H1 (cell line): ENCODE data around the gene KCMF1. TPM values are rescaled to one million over a fixed set of nuclear protein-coding genes. Genes with fewer than 3 reads are reported as not detected.

Experiments used
- CTCF ChIA-PET: fragments of 300-600 bp; sonication (Branson Sonifier 250); formaldehyde crosslinking; loops from one replicate; lab custom pipeline; 2021; ENCODE audit not compliant: partially characterized antibody; lab: Charles Lee
- POLR2A ChIA-PET: fragments of 300-600 bp; sonication (Branson Sonifier 250); formaldehyde crosslinking; loops from one replicate; lab custom pipeline; 2021; ENCODE audit warnings: inconsistent platforms; ENCODE audit not compliant: partially characterized antibody; lab: Charles Lee
- DNase-seq, 2 experiments: peaks; one replicate each; pipeline versions ENCODE4 v3.0.0 to v3.0.0-alpha.2; 2010 to 2022; ENCODE audit warnings: low spot score in 2 of 2, low read depth in 1 of 2, mixed read lengths in 1 of 2
- FAIRE-seq: peaks from 2 replicates; lab custom pipeline; 2011; peaks lifted over from hg19 to GRCh38; lab: Jason Lieb, UNC
- H2AFZ ChIP-seq: 2 replicates; pipeline ENCODE4 v1.8.1; 2012; ENCODE audit warnings: low read length, inconsistent platforms
- H2AK5ac ChIP-seq: 2 replicates; pipeline ENCODE4 v1.6.1; 2013; ENCODE audit warnings: low read depth, low read length
- H2BK120ac ChIP-seq: replicated peaks from 2 replicates; pipeline ENCODE3; 2013; ENCODE audit warnings: low read depth, low read length, inconsistent platforms
- H2BK12ac ChIP-seq: 2 replicates; pipeline ENCODE4 v1.6.1; 2013; ENCODE audit warnings: low read depth, low read length
- H2BK15ac ChIP-seq: 2 replicates; pipeline ENCODE4 v1.6.1; 2013; ENCODE audit warnings: low read length
- H2BK20ac ChIP-seq: 2 replicates; pipeline ENCODE4 v1.6.1; 2013; ENCODE audit warnings: low read length
- H2BK5ac ChIP-seq: 2 replicates; pipeline ENCODE4 v1.6.1; 2013; ENCODE audit warnings: low read depth, low read length
- H3K14ac ChIP-seq: 2 replicates; pipeline ENCODE4 v1.6.1; 2013; ENCODE audit warnings: inconsistent platforms; ENCODE audit not compliant: insufficient read length
- H3K18ac ChIP-seq: 2 replicates; pipeline ENCODE4 v1.6.1; 2013; ENCODE audit warnings: low read length; ENCODE audit errors: extremely low read depth
- H3K23ac ChIP-seq: 2 replicates; pipeline ENCODE4 v1.6.1; 2013; ENCODE audit warnings: inconsistent platforms; ENCODE audit not compliant: insufficient read length
- H3K23me2 ChIP-seq: 2 replicates; pipeline ENCODE4 v1.6.1; 2013; ENCODE audit warnings: low read depth, low read length
- H3K27ac ChIP-seq: 2 replicates; pipeline ENCODE4 v1.6.1; 2011; ENCODE audit warnings: low read depth, low read length, inconsistent platforms
- H3K27me3 ChIP-seq, 4 experiments: replicated peaks in 1 of 4; 1 replicate in 1 of 4; 2 replicates in 3 of 4; pipeline versions ENCODE4 v1.6.1 to v1.8.1; 2011 to 2013; ENCODE audit warnings: low read length in 3 of 4, mild to moderate bottlenecking in 3 of 4, inconsistent platforms in 2 of 4, mixed read lengths in 2 of 4, moderate library complexity in 1 of 4; ENCODE audit not compliant: control insufficient read depth in 3 of 4, insufficient read depth in 3 of 4; ENCODE audit errors: extremely low read depth in 1 of 4
- H3K36me3 ChIP-seq, 4 experiments: 2 replicates each; pipeline versions ENCODE4 v1.6.1 to v1.8.1; 2011 to 2013; ENCODE audit warnings: mild to moderate bottlenecking in 4 of 4, low read length in 3 of 4, moderate library complexity in 2 of 4, control low read depth in 1 of 4, inconsistent platforms in 1 of 4; ENCODE audit not compliant: insufficient read depth in 4 of 4, control insufficient read depth in 2 of 4
- H3K4ac ChIP-seq: replicated peaks from 2 replicates; pipeline ENCODE3; 2013; ENCODE audit warnings: low read length, low read depth, mixed read lengths, inconsistent platforms; ENCODE audit not compliant: insufficient read length
- H3K4me1 ChIP-seq, 4 experiments: replicated peaks in 1 of 4; 1 replicate in 1 of 4; 2 replicates in 3 of 4; pipeline versions ENCODE4 v1.6.1 to v1.8.1; 2011 to 2013; ENCODE audit warnings: low read length in 3 of 4, inconsistent platforms in 2 of 4, mixed read lengths in 1 of 4; ENCODE audit not compliant: insufficient read depth in 4 of 4, control insufficient read depth in 3 of 4
- H3K4me2 ChIP-seq, 2 experiments: 2 replicates each; pipeline versions ENCODE4 v1.6.1 to v1.8.1; 2011 to 2013; ENCODE audit warnings: low read depth in 2 of 2, low read length in 2 of 2, control low read depth in 1 of 2, inconsistent platforms in 1 of 2, mild to moderate bottlenecking in 1 of 2; ENCODE audit not compliant: insufficient read depth in 1 of 2
- H3K4me3 ChIP-seq, 4 experiments: fragments of 200-600, 300-600 bp in 1 of 4; sonication (generic), shearing (Covaris generic), sonication (Bioruptor Twin) in 1 of 4; 2 replicates each; pipeline versions ENCODE4 v1.5.1 to v1.8.1; 2011 to 2016; ENCODE audit warnings: low read length in 4 of 4, low read depth in 3 of 4, control low read depth in 2 of 4, inconsistent platforms in 2 of 4, mild to moderate bottlenecking in 2 of 4, mixed read lengths in 1 of 4, moderate library complexity in 1 of 4; ENCODE audit not compliant: insufficient read depth in 2 of 4; ENCODE audit errors: extremely low read depth in 1 of 4
- H3K56ac ChIP-seq: replicated peaks from 2 replicates; pipeline ENCODE3; 2013; ENCODE audit warnings: low read depth, mild to moderate bottlenecking, mixed read lengths, low read length, inconsistent platforms; ENCODE audit not compliant: insufficient read length
- H3K79me1 ChIP-seq: 2 replicates; pipeline ENCODE4 v1.6.1; 2013; ENCODE audit warnings: low read depth, low read length, control low read depth
- H3K79me2 ChIP-seq, 2 experiments: 2 replicates each; pipeline versions ENCODE4 v1.6.1 to v1.8.1; 2012 to 2013; ENCODE audit warnings: low read length in 2 of 2, mild to moderate bottlenecking in 2 of 2, inconsistent platforms in 1 of 2; ENCODE audit not compliant: insufficient read depth in 2 of 2, control insufficient read depth in 1 of 2
- H3K9ac ChIP-seq, 4 experiments: replicated peaks in 1 of 4; 1 replicate in 1 of 4; 2 replicates in 3 of 4; pipeline versions ENCODE4 v1.6.1 to v1.8.1; 2011 to 2013; ENCODE audit warnings: low read depth in 3 of 4, low read length in 3 of 4, control low read depth in 2 of 4, mild to moderate bottlenecking in 2 of 4, moderate library complexity in 2 of 4, inconsistent platforms in 1 of 4; ENCODE audit errors: extremely low read depth in 1 of 4
- H3K9me3 ChIP-seq, 2 experiments: 2 replicates each; pipeline versions ENCODE4 v1.6.1 to v1.8.1; 2012 to 2013; ENCODE audit warnings: mild to moderate bottlenecking in 2 of 2, moderate library complexity in 2 of 2, control low read depth in 1 of 2, inconsistent platforms in 1 of 2, low read depth in 1 of 2, low read length in 1 of 2, mixed read lengths in 1 of 2; ENCODE audit not compliant: insufficient read depth in 2 of 2
- H4K20me1 ChIP-seq, 2 experiments: replicated peaks in 1 of 2; 2 replicates each; pipeline versions ENCODE3 to v1.8.1; 2011 to 2013; ENCODE audit warnings: inconsistent platforms in 2 of 2, low read length in 2 of 2, mild to moderate bottlenecking in 1 of 2; ENCODE audit not compliant: insufficient read depth in 2 of 2, control insufficient read depth in 1 of 2
- H4K5ac ChIP-seq: 2 replicates; pipeline ENCODE4 v1.6.1; 2013; ENCODE audit warnings: low read length, low read depth, mixed read lengths, inconsistent platforms; ENCODE audit not compliant: insufficient read length
- H4K8ac ChIP-seq: 2 replicates; pipeline ENCODE4 v1.8.0; 2013; ENCODE audit warnings: mild to moderate bottlenecking, moderate library complexity, low read length, inconsistent platforms; ENCODE audit not compliant: insufficient read depth; ENCODE audit errors: extremely low read depth
- H4K91ac ChIP-seq: replicated peaks from 2 replicates; pipeline ENCODE3; 2013; ENCODE audit warnings: low read length, mixed read lengths, inconsistent platforms; ENCODE audit not compliant: insufficient read length
- HDAC2 ChIP-seq, 2 experiments: fragments of 300-600 bp in 1 of 2; sonication (generic) in 1 of 2; IDR thresholded peaks; 2 replicates each; pipeline ENCODE4 v1.6.1; 2011 to 2012; ENCODE audit warnings: low read depth in 2 of 2, low read length in 2 of 2, mild to moderate bottlenecking in 2 of 2, moderate library complexity in 2 of 2, borderline replicate concordance in 1 of 2, inconsistent platforms in 1 of 2
- JUN ChIP-seq: IDR thresholded peaks from 2 replicates; pipeline ENCODE4 v1.6.1; 2011; ENCODE audit warnings: low read depth, mild to moderate bottlenecking, improper control_type of control experiment, low read length
- KDM5A ChIP-seq: fragments of 200-600 bp; IDR thresholded peaks from 2 replicates; pipeline ENCODE4 v1.7.1; 2012; ENCODE audit warnings: mild to moderate bottlenecking, low read length, inconsistent platforms, mixed read lengths
- POLR2A ChIP-seq, 2 experiments: IDR thresholded peaks; 1 replicate in 1 of 2; 2 replicates in 1 of 2; pipeline ENCODE4 v1.6.1; 2011; ENCODE audit warnings: low read depth in 2 of 2, low read length in 2 of 2, mild to moderate bottlenecking in 2 of 2; ENCODE audit errors: control extremely low read depth in 1 of 2
- POLR2AphosphoS5 ChIP-seq: IDR thresholded peaks from 2 replicates; pipeline ENCODE4 v1.6.1; 2011; ENCODE audit warnings: low read depth, low read length
- RFX5 ChIP-seq: IDR thresholded peaks from 2 replicates; pipeline ENCODE4 v1.6.1; 2011; ENCODE audit warnings: low read depth, low read length, improper control_type of control experiment, borderline replicate concordance
- RNF2 ChIP-seq: fragments of 200-900, 300-1000 bp; sonication (generic); IDR thresholded peaks from 2 replicates; pipeline ENCODE4 v1.7.1; 2016; ENCODE audit warnings: borderline replicate concordance, low read depth, mild to moderate bottlenecking, antibody characterized with exemption, low read length; ENCODE audit not compliant: poor library complexity, severe bottlenecking; ENCODE audit errors: missing control alignments
- SIN3A ChIP-seq, 2 experiments: IDR thresholded peaks in 1 of 2; conservative IDR thresholded peaks in 1 of 2; 2 replicates each; pipeline ENCODE4 v1.6.1; 2011 to 2012; ENCODE audit warnings: low read length in 2 of 2, improper control_type of control experiment in 1 of 2, low read depth in 1 of 2, mild to moderate bottlenecking in 1 of 2
- SIX5 ChIP-seq: IDR thresholded peaks from 2 replicates; pipeline ENCODE4 v1.6.1; 2011; ENCODE audit warnings: mild to moderate bottlenecking, low read depth, low read length
- SP4 ChIP-seq: IDR thresholded peaks from 2 replicates; pipeline ENCODE4 v1.6.1; 2012; ENCODE audit warnings: low read length, inconsistent platforms
- TBP ChIP-seq: IDR thresholded peaks from 2 replicates; pipeline ENCODE4 v1.6.1; 2011; ENCODE audit warnings: low read depth, low read length, improper control_type of control experiment
- USF2 ChIP-seq: IDR thresholded peaks from 2 replicates; pipeline ENCODE4 v1.6.1; 2011; ENCODE audit warnings: low read length, improper control_type of control experiment
- WGBS, 2 experiments: shearing (Covaris generic) in 1 of 2; methylation state at CpG; one replicate each; pipeline versions ENCODE4 v1.1.6 to v1.1.7; 2013 to 2015; ENCODE audit warnings: low lambda C conversion rate in 2 of 2, mixed read lengths in 2 of 2, inconsistent platforms in 1 of 2, low coverage in 1 of 2, missing lambda C conversion rate in 1 of 2; ENCODE audit not compliant: insufficient replicate concordance in 2 of 2, insufficient coverage in 1 of 2, insufficient read length in 1 of 2; ENCODE audit errors: extremely low coverage in 1 of 2, missing lambda C conversion rate in 1 of 2; 5-methylcytosine and 5-hydroxymethylcytosine counted together
- polyA plus RNA-seq, 7 experiments: library from polyadenylated mRNA; depleted of rRNA in 3 of 7; stranded (reverse) in 5 of 7; unstranded in 2 of 7; fragments of >200 nt in 5 of 7; fragments of 200-250 nt in 2 of 7; gene quantifications; 1 replicate in 5 of 7; 2 replicates in 1 of 7; 4 replicates in 1 of 7; pipeline versions ENCODE4 v1.2.1 to v1.2.3, GENCODE V29; 2011 to 2013; ENCODE audit warnings: missing spikeins in 2 of 7, mixed read lengths in 2 of 7
- total RNA-seq: library from RNA; stranded (reverse); fragmentation: NEBNext Ultra II Directional; extraction: Animal tissue kit (Norgen Biotek cat#: 25700); gene quantifications from 2 replicates; pipeline ENCODE4 v1.2.1, GENCODE V29; 2021

The KCMF1 gene
- total and polyA plus RNA-seq, 2 of the 8 experiments (the other 6 are each of a cell fraction or from before 2014, with no cell fraction given) = 86.9 to 149 TPM

- H3K4me2 ChIP-seq = no peak overlapping the region
- H3K27ac ChIP-seq = no peak overlapping the region
- H3K23me2 ChIP-seq = 0 out of 2 replicates have a peak, but pooled peaks cover 2% of the 10 kb centered on the region
- H4K91ac ChIP-seq = no peak overlapping the region
- no peak overlapping the region for H2BK12ac ChIP-seq
- 0 out of 2 replicates have a peak overlapping the region, but pooled peaks have one; percentile 49 for H2AK5ac ChIP-seq
- 93% methylated on average over 7 of the region's 7 CpGs; no CpG with 5 or more reads in 1 of the 2 experiments for WGBS, 2 experiments
- no peak overlapping the region for H2BK15ac ChIP-seq
- H3K56ac ChIP-seq = no peak overlapping the region
- no peak overlapping the region for H3K4ac ChIP-seq
- H3K23ac ChIP-seq = no peak overlapping the region
- ChIA-PET CTCF (interaction anchor here (1.3 to 7.2 kb wide), 8 partner anchors 9 to 122 kb away, joined by 3 to 57 read pairs (median 4); no protein-coding TSS in a partner anchor), POLR2A (interaction anchor here (0.6 to 15.1 kb wide), 7 partner anchors 10 to 103 kb away, joined by 3 to 231 read pairs (median 4); no protein-coding TSS in a partner anchor)
- no peak overlapping the region for H2BK120ac ChIP-seq
- H3K4me3 ChIP-seq = no peak overlapping the region
- no peak overlapping the region for H4K5ac ChIP-seq
- H4K8ac ChIP-seq = no peak overlapping the region
- H3K9ac ChIP-seq = no peak overlapping the region
- no peaks in the 10 kb centered on the region for H3K79me1 ChIP-seq
- peaks cover 9 to 16% (median 10%) of the 10 kb centered on the region in 4 experiments for H3K4me1 ChIP-seq
- H3K18ac ChIP-seq = no peak overlapping the region
- no peak overlapping the region for H2BK5ac ChIP-seq
- FAIRE-seq = no peak
- no peaks in the 10 kb centered on the region for H3K27me3 ChIP-seq
- H4K20me1 ChIP-seq = no peaks in the 10 kb centered on the region
- no peak overlapping the region for H2AFZ ChIP-seq
- H3K79me2 ChIP-seq = no peaks in the 10 kb centered on the region
- no peak for DNase-seq
- H3K36me3 ChIP-seq = no peaks in the 10 kb centered on the region
- no peaks in the 10 kb centered on the region for H3K9me3 ChIP-seq
- no peak overlapping the region for H2BK20ac ChIP-seq
- no peak overlapping the region for H3K14ac ChIP-seq
- TF ChIP-seq POLR2A (IDR thresholded peaks at IDR 0.05; ENCODE audit: control extremely low read depth in 1 of 2, low read depth in 2 of 2, low read length in 2 of 2) (no peak), SIN3A (conservative IDR thresholded peaks at IDR 0.05 in 1 of 2, IDR thresholded peaks at IDR 0.05 in 1 of 2; ENCODE audit: low read depth in 1 of 2, low read length in 2 of 2) (no peak), RNF2 (no peak), RFX5 (no peak), TBP (no peak), SP4 (no peak), USF2 (no peak), HDAC2 (IDR thresholded peaks at IDR 0.05; ENCODE audit: borderline replicate concordance in 1 of 2, low read depth in 2 of 2, low read length in 2 of 2) (no peak), POLR2AphosphoS5 (no peak), KDM5A (no peak), SIX5 (no peak), JUN (no peak)
Observed at GRCh38 chr2:84944295-84944909, 26.6 kb upstream of the KCMF1 start.
